Measurements from ENCODE around the gene CHMP4B.

Gene CHMP4B

GRCh38 chr20:33841436-33841799 is 30.3 kb downstream of the CHMP4B start:
- DNase-seq: no peak

DNA sequence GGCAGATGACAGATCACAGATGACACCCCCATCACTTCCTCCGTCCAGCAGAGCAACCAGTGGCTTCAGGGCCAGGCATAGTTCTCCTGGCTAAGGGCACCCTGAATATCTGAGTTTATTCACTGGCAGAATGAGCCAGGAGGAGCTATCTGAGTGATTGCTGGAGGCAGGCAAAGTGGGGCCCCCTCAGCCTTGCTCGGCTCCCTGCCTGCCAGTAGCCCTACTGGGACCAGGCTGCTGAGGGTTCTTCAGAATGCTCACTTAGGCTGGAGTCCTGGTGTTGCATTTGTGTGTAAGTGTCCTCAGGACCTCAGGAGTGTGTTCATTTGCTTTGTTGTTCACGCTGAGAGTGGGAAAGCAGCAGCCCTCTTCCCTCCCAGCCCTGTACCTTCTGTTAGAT is 31.2 kb downstream of the CHMP4B start:
- no peak for DNase-seq

- DNase-seq: no peak
Measured at GRCh38 chr20:33843050-33843449, 31.9 kb downstream of the CHMP4B start.

DNA sequence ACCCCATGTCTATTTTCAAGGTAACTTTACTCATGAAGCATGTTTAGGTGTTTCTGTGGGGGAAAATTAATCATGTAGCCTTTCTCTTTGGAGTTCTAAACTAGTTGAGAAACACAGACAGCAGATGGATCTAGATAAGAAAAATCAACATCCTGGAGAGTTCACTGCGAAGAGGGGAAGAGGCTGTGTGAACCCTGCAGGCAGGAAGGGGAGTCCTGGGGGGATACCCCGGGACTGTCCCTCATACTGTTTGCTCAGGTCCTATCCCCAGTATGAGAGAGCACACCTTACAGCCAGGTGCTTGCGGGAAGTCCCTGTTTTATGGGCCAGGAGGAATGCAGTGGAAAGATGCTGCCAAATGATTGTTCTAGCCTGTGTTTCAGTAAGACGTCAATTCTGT is 32.7 kb downstream of the CHMP4B start:
- DNase-seq: no peak

- DNase-seq: no peak
Measured at GRCh38 chr20:33846291-33846935, 35.3 kb downstream of the CHMP4B start.

- no peak for DNase-seq
Measured at GRCh38 chr20:33847006-33847405, 35.9 kb downstream of the CHMP4B start.

- no peak for DNase-seq
Measured at GRCh38 chr20:33848391-33848790, 37.2 kb downstream of the CHMP4B start.

DNA sequence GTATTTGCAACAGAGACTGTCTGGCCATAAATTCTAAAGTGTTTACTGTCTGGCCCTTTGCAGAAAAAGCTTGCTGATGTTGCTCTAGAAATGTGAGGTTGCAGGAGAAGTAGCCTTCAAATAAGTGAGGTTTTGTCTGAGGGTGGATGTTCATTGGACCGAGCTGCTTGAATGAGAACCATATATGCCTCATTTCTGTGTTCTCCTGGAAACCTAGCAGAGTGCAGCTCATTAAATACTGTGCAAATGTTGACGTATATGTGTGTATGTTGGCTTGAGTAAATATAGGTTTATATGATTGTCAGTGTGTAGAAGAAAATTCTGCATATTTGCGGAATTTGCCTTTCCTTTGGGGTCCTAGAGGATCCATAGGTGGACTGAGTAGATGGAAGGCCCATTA is 39.0 kb downstream of the CHMP4B start:
- no peak for DNase-seq

GRCh38 chr20:33851842-33852466 is 40.8 kb downstream of the CHMP4B start:
- no peak for DNase-seq

- DNase-seq: no peak
Measured at GRCh38 chr20:33852626-33853506, 41.7 kb downstream of the CHMP4B start.

DNA sequence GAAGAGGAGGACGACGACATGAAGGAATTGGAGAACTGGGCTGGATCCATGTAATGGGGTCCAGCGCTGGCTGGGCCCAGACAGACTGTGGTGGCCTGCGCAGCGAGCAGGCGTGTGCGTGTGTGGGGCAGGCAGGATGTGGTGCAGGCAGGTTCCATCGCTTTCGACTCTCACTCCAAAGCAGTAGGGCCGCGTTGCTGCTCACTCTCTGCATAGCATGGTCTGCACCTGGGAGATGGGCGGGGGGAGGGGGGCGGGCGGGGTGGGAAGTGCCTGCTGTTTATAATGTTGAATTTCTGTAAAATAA is 42.3 kb downstream of the CHMP4B start:
- peak; percentile 48 for DNase-seq

DNA sequence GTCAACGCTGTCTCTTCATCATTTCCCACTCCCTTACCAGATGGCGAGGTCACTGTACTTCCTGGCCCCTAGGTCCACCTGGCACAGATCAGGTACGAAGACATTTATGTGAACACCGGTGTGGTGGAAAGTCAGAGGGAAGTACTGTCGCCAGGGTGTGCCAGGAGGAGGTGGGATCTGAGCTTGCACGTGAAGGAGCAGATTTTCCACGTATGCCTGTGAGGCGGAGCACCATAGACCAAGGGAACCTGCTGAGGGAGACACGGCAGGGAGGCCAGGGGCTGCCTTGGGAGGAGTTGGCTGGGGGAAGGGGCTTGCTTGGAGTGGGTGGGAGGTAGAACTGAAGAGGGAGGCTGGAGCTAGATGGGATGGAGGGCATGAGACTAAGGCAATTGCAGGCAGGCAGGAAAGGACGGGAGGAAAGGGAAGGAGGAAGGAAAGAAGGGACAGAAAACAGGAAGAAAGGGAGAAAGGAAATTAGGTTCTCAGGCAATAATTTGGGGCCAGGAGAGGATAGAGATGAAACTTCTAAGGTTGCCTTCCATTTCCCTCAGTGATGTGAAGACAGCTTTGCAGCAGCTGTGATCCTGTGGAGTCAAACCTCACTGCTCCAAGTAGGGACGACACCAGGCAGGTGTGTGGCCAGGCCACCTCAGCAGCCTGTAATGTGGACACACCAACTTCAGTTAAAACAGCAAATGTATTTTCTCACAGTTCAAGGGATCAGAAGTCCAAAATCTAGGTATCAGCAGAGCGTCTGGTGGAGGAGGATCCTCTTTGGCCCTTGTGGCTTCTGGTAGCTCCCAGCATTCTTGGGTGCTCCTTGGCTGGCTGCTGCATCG is 46.8 kb downstream of the CHMP4B start:
- DNase-seq: no peak

DNA sequence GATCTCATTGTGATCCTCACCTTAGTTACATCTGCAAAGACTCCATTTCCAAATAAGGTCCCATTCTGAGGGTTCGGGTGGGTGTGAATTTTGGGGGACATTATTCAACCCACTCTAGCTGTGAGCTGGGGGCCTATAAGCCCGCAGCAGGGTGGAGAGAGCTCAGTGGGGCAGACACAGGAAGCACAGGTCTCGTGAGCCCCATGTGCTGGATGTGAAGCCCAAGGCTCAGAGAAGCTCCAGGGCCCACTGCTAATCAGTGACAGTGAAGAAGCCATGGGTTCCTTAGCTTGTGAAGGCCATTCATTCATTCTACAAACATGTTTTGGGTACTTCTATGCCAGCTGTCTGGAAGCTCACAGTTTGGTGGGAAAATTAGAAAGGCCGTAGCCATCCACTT is 47.5 kb downstream of the CHMP4B start:
- DNase-seq: peak; percentile 18

- peak; percentile 41 for DNase-seq
Measured at GRCh38 chr20:33859157-33859695, 48.1 kb downstream of the CHMP4B start.

DNA sequence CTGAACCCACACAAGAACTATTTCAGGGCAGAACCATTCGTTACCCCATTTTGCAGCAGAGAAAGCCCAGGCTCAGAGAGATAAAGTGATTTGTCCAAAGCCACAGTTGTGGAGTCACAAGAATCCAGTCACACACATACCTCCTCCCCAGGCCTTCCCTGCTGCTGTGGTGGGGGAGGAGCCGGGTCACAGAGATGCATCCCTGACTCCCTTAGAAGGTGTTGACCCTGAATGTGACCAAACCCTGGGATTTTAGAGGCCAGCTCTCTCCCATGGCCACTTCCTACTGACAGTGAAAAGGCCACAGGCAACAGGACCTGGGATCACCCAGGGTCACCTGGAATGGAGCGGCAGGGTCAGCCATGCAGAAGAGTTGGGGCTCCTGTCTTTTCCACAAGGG is 48.6 kb downstream of the CHMP4B start:
- DNase-seq: no peak

GRCh38 chr20:33861458-33861857 is 50.3 kb downstream of the CHMP4B start:
- DNase-seq: no peak

- DNase-seq: peak; percentile 37
Measured at GRCh38 chr20:33862709-33863403, 51.7 kb downstream of the CHMP4B start.

GRCh38 chr20:33863440-33864323 is 52.5 kb downstream of the CHMP4B start:
- no peak for DNase-seq

GRCh38 chr20:33864324-33864963 is 53.3 kb downstream of the CHMP4B start:
- no peak for DNase-seq

DNA sequence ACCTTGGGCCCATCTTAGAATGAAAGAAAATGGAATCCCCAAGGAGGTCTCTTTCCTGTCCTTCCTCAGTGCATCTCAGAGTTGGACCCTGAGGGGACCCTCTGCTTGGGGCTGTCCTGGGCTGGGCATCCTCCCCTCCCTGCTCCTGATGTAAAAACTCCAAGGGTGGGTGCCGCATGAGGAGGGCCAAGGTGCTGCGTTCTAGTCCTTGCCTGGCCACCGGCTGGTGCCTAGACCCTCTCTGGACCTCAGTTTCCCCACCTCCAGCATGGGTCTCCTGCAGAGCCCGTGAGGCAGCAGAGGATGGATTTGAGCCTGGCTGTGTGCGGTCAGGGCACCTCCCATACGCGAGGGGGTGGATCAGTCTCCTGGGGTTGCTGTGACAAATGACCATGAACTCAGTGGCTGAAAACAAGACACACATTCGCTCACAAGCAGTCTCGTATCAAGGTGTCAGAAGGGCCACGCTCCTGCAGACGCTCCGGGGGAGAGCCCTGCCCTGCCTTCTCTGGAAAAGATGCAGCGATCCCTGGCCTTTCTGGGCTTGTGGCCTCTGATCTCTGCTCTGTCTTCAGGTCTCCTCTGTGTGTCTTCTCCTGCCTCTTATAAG is 54.7 kb downstream of the CHMP4B start:
- no peak for DNase-seq

All from activated gamma-delta T cell treated with Interleukin-2 at 50 U/mL for 16 hours (primary cell).